Measurements from ENCODE around the gene THUMPD2.

The THUMPD2 gene

GRCh38 chr2:39686456-39686855, 92.6 kb downstream of the THUMPD2 start:
- Histone ChIP-seq H4K20me1 (ENCODE audit: insufficient read depth, low read length, poor library complexity, severe bottlenecking) (no peaks in the 10 kb centered on the region), H3F3A (ENCODE audit: low read depth) (no peaks in the 10 kb centered on the region), H3K79me2 (ENCODE audit: insufficient read depth, low read length) (no peaks in the 10 kb centered on the region), H3K4me3 (ENCODE audit: low read length, poor library complexity, severe bottlenecking) (no peak overlapping the region), H3K4me1 (ENCODE audit: insufficient read depth, low read length, poor library complexity, severe bottlenecking) (peaks cover 15% of the 10 kb centered on the region), H2AFZ (ENCODE audit: low read length) (no peak overlapping the region), H3K9me2 (replicated peaks; ENCODE audit: low read depth, low read length) (no peaks in the 10 kb centered on the region), H3K36me3 (ENCODE audit: insufficient read depth, low read length) (no peaks in the 10 kb centered on the region), H3K27me3 (ENCODE audit: insufficient read depth, low read length, poor library complexity, severe bottlenecking) (no peaks in the 10 kb centered on the region), H3K9me3 (ENCODE audit: insufficient read depth, low read depth, low read length) (no peaks in the 10 kb centered on the region), H3K9ac (ENCODE audit: low read depth, low read length, poor library complexity, severe bottlenecking) (no peak overlapping the region), H3K4me2 (ENCODE audit: low read depth, low read length, poor library complexity, severe bottlenecking) (no peak overlapping the region)
- TF ChIP-seq CTCF (conservative IDR thresholded peaks at IDR 0.05; ENCODE audit: low read length) (no peak), EZH2phosphoT487 (IDR thresholded peaks at IDR 0.05; ENCODE audit: borderline replicate concordance) (no peak)
